ENCODE results near the gene C16orf46. TPM values are rescaled to one million over a fixed set of nuclear protein-coding genes. Genes with fewer than 3 reads are reported as not detected.
A peak's percentile ranks its signal among the peaks of the same experiment; 100 is the strongest.

The C16orf46 gene
- total RNA-seq, 1 experiment from 2014 or later = 0.48 TPM

GRCh38 chr16:81073560-81074330 lies 3.3 kb downstream of the C16orf46 start:
- DNase-seq (ENCODE audit: low spot score) = no peak

GRCh38 chr16:81071805-81072204 lies 5.2 kb downstream of the C16orf46 start:
- no peak for DNase-seq (ENCODE audit: low spot score)

- DNase-seq (ENCODE audit: low spot score) = no peak
Observed at GRCh38 chr16:81070979-81071378, 6.1 kb downstream of the C16orf46 start.

- DNase-seq (ENCODE audit: low spot score) = no peak
Observed at GRCh38 chr16:81069063-81069462, 8.0 kb downstream of the C16orf46 start.

- no peak for DNase-seq (ENCODE audit: low spot score)
Observed at GRCh38 chr16:81067166-81067565, 9.9 kb downstream of the C16orf46 start.

GRCh38 chr16:81066681-81067080 lies 10.4 kb downstream of the C16orf46 start:
- no peak for DNase-seq (ENCODE audit: low spot score)

GRCh38 chr16:81061871-81062608 lies 15.0 kb downstream of the C16orf46 start:
- DNase-seq (ENCODE audit: low spot score) = no peak

- DNase-seq (ENCODE audit: low spot score) = no peak
Observed at GRCh38 chr16:81061307-81061640, 15.8 kb downstream of the C16orf46 start.

GRCh38 chr16:81060576-81061306 lies 16.3 kb downstream of the C16orf46 start:
- DNase-seq (ENCODE audit: low spot score) = no peak

- no peak for DNase-seq (ENCODE audit: low spot score)
Observed at GRCh38 chr16:81053761-81054160, 23.3 kb downstream of the C16orf46 start.

- DNase-seq (ENCODE audit: low spot score) = no peak
Observed at GRCh38 chr16:81042821-81043220, 34.2 kb downstream of the C16orf46 start.

GRCh38 chr16:81041696-81042095 lies 35.3 kb downstream of the C16orf46 start:
- DNase-seq (ENCODE audit: low spot score) = no peak

- no peak for DNase-seq (ENCODE audit: low spot score)
Observed at GRCh38 chr16:81040842-81041241, 36.2 kb downstream of the C16orf46 start.

GRCh38 chr16:81040131-81040530 lies 36.9 kb downstream of the C16orf46 start:
- DNase-seq (ENCODE audit: low spot score) = no peak

GRCh38 chr16:81036751-81037350 lies 40.2 kb downstream of the C16orf46 start:
- DNase-seq (ENCODE audit: low spot score) = no peak

GRCh38 chr16:81035975-81036750 lies 40.9 kb downstream of the C16orf46 start:
- no peak for DNase-seq (ENCODE audit: low spot score)

- DNase-seq (ENCODE audit: low spot score) = peak; percentile 56
Observed at GRCh38 chr16:81035398-81035974, 41.6 kb downstream of the C16orf46 start, which contains the start of gene ATMIN. TSS of gene ATMIN (plus strand) at chr16:81035842. CDS start at chr16:81035871, 29 bp downstream.

- DNase-seq (ENCODE audit: low spot score) = no peak
Observed at GRCh38 chr16:81029930-81030604, 47.0 kb downstream of the C16orf46 start.

GRCh38 chr16:81026429-81026828 lies 50.6 kb downstream of the C16orf46 start:
- no peak for DNase-seq (ENCODE audit: low spot score)

GRCh38 chr16:81018496-81018895 lies 58.5 kb downstream of the C16orf46 start:
- no peak for DNase-seq (ENCODE audit: low spot score)
